ENCODE data around the gene OSBP.

DNA sequence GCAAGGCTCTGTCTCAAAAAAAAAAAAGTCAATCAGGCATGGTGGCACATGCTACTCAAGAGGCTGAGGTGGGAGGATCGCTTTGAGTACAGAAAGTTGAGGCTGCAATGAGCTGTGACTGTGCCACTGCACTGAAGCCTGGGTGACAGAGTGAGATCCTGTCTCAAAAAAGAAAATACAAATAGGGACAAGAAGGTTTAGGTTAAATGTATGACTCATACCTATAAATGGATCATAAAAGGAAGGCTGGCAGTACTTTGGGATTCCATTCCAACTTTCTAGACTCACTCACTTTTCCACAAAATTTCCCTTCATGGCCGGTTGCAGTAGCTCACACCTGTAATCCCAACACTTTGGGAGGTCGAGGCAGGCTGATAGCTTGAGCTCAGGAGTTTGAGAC, 25.6 kb upstream of the OSBP start:
- TF ChIP-seq SUZ12 (IDR thresholded peaks at IDR 0.05) (no peak), ELF4 (IDR thresholded peaks at IDR 0.05) (no peak), BHLHE40 (IDR thresholded peaks at IDR 0.05; ENCODE audit: borderline replicate concordance) (no peak), TARDBP (IDR thresholded peaks at IDR 0.05) (no peak), SP1 (IDR thresholded peaks at IDR 0.05) (no peak), FOXA1 (IDR thresholded peaks at IDR 0.05) (no peak), FOXM1 (IDR thresholded peaks at IDR 0.05; ENCODE audit: borderline replicate concordance) (no peak), ZNF384 (IDR thresholded peaks at IDR 0.05) (no peak), CTBP1 (IDR thresholded peaks at IDR 0.05; ENCODE audit: borderline replicate concordance) (no peak), L3MBTL2 (conservative IDR thresholded peaks at IDR 0.05) (no peak)
